Ovary (tissue), 3 donors: ENCODE data around the gene HDAC11.

ENCODE experiments used
- EP300 ChIP-seq: sonication (generic); formaldehyde crosslinking; IDR thresholded peaks from one replicate; pipeline ENCODE4 v1.6.1; 2017; ENCODE audit warnings: antibody characterized with exemption
- POLR2A ChIP-seq: fragments of 450-650 bp; IDR thresholded peaks from one replicate; pipeline ENCODE4 v1.6.1; 2017; ENCODE audit warnings: antibody characterized with exemption, mild to moderate bottlenecking, moderate library complexity
- TF ChIP-seq, protein P1 (sequence below), 3 donors: fragments of 450-650 bp in 2 of 3; fragments of 200-600 bp in 1 of 3; IDR thresholded peaks; one replicate each; pipeline versions ENCODE4 v1.5.1 to v1.8.0; 2016 to 2022; ENCODE audit warnings: antibody characterized with exemption in 3 of 3, mild to moderate bottlenecking in 1 of 3
- donor health status: DM: no; HTN: no; CAD: no.

DNA sequence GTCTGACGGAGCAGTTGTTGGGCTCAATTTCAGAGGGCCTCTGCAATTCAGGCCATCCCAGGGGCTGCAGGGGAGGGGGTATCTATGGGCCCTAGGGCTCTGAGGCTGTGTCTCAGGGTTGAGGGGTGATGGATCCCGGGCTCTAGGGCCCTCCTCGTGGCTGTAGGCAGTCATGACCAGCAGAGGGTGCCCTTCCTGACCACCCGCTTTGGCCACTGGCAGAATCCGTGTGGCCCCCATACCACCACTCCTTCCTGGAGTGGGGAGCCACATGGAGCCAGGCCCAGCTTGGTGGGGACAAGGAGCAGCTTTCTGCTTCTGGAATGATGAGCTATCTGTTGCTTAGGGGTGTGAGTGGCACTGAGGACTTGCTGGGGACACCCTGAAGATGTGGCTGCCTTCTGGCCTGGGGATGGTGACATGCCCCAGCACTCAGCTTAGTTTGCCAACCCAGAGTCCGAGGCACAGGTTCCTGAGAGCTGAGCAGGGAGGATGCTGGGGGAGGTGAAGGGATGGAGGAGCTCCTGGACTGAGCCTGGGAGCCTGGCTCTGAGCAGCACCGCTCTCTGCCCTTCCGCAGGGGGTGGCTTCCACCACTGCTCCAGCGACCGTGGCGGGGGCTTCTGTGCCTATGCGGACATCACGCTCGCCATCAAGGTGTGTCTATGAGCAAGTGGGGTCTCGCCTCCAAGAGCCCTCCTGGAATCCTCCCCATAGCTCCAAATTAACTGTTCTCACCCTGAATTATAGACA is 20.2 kb downstream of the HDAC11 start:
- TF ChIP-seq, protein P1, sequence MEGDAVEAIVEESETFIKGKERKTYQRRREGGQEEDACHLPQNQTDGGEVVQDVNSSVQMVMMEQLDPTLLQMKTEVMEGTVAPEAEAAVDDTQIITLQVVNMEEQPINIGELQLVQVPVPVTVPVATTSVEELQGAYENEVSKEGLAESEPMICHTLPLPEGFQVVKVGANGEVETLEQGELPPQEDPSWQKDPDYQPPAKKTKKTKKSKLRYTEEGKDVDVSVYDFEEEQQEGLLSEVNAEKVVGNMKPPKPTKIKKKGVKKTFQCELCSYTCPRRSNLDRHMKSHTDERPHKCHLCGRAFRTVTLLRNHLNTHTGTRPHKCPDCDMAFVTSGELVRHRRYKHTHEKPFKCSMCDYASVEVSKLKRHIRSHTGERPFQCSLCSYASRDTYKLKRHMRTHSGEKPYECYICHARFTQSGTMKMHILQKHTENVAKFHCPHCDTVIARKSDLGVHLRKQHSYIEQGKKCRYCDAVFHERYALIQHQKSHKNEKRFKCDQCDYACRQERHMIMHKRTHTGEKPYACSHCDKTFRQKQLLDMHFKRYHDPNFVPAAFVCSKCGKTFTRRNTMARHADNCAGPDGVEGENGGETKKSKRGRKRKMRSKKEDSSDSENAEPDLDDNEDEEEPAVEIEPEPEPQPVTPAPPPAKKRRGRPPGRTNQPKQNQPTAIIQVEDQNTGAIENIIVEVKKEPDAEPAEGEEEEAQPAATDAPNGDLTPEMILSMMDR (IDR thresholded peaks at IDR 0.05) = no peak
- TF ChIP-seq POLR2A (no peak), EP300 (no peak)
